B cell (primary cell): ENCODE measurements around the gene IL20RB. TPM values are rescaled to one million over a fixed set of nuclear protein-coding genes. Genes with fewer than 3 reads are reported as not detected.

Experiments used
- ATAC-seq: fragments of 200-7000 bp; cut with Tn5 transposase; one replicate; pipeline ENCODE4 v1.10.0; 2021; ENCODE audit warnings: low read depth, mild to moderate bottlenecking, moderate number of reproducible peaks, moderate library complexity
- CTCF ChIA-PET: fragments of 350-600 bp; sonication (Branson Sonifier 250); formaldehyde crosslinking; loops from one replicate; lab custom pipeline; 2021; ENCODE audit warnings: antibody characterized with exemption, inconsistent platforms; lab: Charles Lee
- POLR2A ChIA-PET: fragments of 350-600 bp; sonication (Branson Sonifier 250); formaldehyde crosslinking; loops from one replicate; lab custom pipeline; 2021; ENCODE audit warnings: antibody characterized with exemption; lab: Charles Lee
- DNase-seq: peaks from one replicate; pipeline ENCODE4 v3.0.0; 2013
- H2AFZ ChIP-seq: 2 replicates; pipeline ENCODE4 v1.6.1; 2012; ENCODE audit warnings: mild to moderate bottlenecking, low read depth, low read length; ENCODE audit not compliant: insufficient read depth, poor library complexity, severe bottlenecking
- H3K27ac ChIP-seq, 2 donors: 1 replicate in 1 of 2; 2 replicates in 1 of 2; pipeline ENCODE4 v1.5.1; 2012 to 2013; ENCODE audit warnings: low read length in 2 of 2, mild to moderate bottlenecking in 2 of 2, moderate library complexity in 1 of 2
- H3K27me3 ChIP-seq, 4 experiments: fragments of 200-600 bp in 1 of 4; sonication (generic) in 1 of 4; replicated peaks in 1 of 4; 1 replicate in 2 of 4; 2 replicates in 2 of 4; pipeline versions ENCODE4 v1.6.1 to v1.7.0; 2013 to 2016; ENCODE audit warnings: low read length in 3 of 4, mild to moderate bottlenecking in 2 of 4, mixed read lengths in 1 of 4, moderate library complexity in 1 of 4; ENCODE audit not compliant: insufficient read depth in 4 of 4, control insufficient read depth in 3 of 4; ENCODE audit errors: control extremely low read depth in 1 of 4
- H3K36me3 ChIP-seq, 2 experiments: replicated peaks in 1 of 2; 1 replicate in 1 of 2; 2 replicates in 1 of 2; pipeline versions ENCODE4 v1.6.1 to v1.7.1; 2013; ENCODE audit warnings: low read length in 1 of 2; ENCODE audit not compliant: insufficient read depth in 2 of 2, control insufficient read depth in 1 of 2; ENCODE audit errors: control extremely low read depth in 1 of 2, extremely low read depth in 1 of 2
- H3K4me1 ChIP-seq, 2 donors: fragments of 200-600 bp in 1 of 2; sonication (generic) in 1 of 2; 1 replicate in 1 of 2; 2 replicates in 1 of 2; pipeline versions ENCODE4 v1.5.1 to v1.6.1; 2013 to 2017; ENCODE audit warnings: low read length in 2 of 2; ENCODE audit not compliant: control insufficient read depth in 2 of 2, insufficient read depth in 2 of 2
- H3K4me2 ChIP-seq: replicated peaks from 2 replicates; pipeline ENCODE3; 2012; ENCODE audit warnings: mild to moderate bottlenecking, low read depth, low read length; ENCODE audit not compliant: poor library complexity, severe bottlenecking
- H3K4me3 ChIP-seq, 5 experiments: fragments of 200-600 bp in 1 of 5; sonication (generic) in 1 of 5; 1 replicate in 3 of 5; 2 replicates in 2 of 5; pipeline versions ENCODE4 v1.5.1 to v1.7.0; 2011 to 2016; ENCODE audit warnings: low read length in 4 of 5, mild to moderate bottlenecking in 4 of 5, low read depth in 2 of 5, control low read depth in 1 of 5, moderate library complexity in 1 of 5; ENCODE audit not compliant: insufficient read depth in 1 of 5; ENCODE audit errors: control extremely low read depth in 1 of 5, extremely low read depth in 1 of 5
- H3K79me2 ChIP-seq: fragments of 200-600 bp; sonication (generic); one replicate; pipeline ENCODE4 v1.6.0; 2016; ENCODE audit warnings: low read length; ENCODE audit not compliant: control insufficient read depth, insufficient read depth
- H3K9ac ChIP-seq: fragments of 200-600 bp; sonication (generic); 2 replicates; pipeline ENCODE4 v1.6.1; 2017; ENCODE audit warnings: mild to moderate bottlenecking, low read length, moderate library complexity
- H3K9me3 ChIP-seq, 3 donors: one replicate each; pipeline versions ENCODE4 v1.6.1 to v1.7.1; 2013; ENCODE audit warnings: low read length in 2 of 3; ENCODE audit not compliant: control insufficient read depth in 2 of 3, insufficient read depth in 1 of 3; ENCODE audit errors: control extremely low read depth in 1 of 3
- H4K20me1 ChIP-seq: 2 replicates; pipeline ENCODE4 v1.6.0; 2012; ENCODE audit warnings: mild to moderate bottlenecking, low read length; ENCODE audit not compliant: insufficient read depth, control insufficient read depth, poor library complexity, severe bottlenecking
- H3K27ac Mint-ChIP-seq: one replicate; pipeline ENCODE4 v1.8.0; 2021; ENCODE audit warnings: mixed read lengths
- H3K27me3 Mint-ChIP-seq: one replicate; pipeline ENCODE4 v1.8.0; 2021; ENCODE audit warnings: mixed read lengths
- H3K4me1 Mint-ChIP-seq: one replicate; pipeline ENCODE4 v1.8.0; 2021; ENCODE audit warnings: mixed read lengths
- H3K4me3 Mint-ChIP-seq: one replicate; pipeline ENCODE4 v1.8.0; 2021; ENCODE audit warnings: mixed read lengths
- H3K9me3 Mint-ChIP-seq: one replicate; pipeline ENCODE4 v1.8.0; 2022; ENCODE audit warnings: mixed read lengths; ENCODE audit not compliant: insufficient read depth
- EZH2 ChIP-seq: IDR thresholded peaks from 2 replicates; pipeline ENCODE4 v1.6.1; 2012; ENCODE audit warnings: borderline replicate concordance, low read depth, mild to moderate bottlenecking, moderate library complexity, low read length; ENCODE audit not compliant: insufficient read depth, poor library complexity, severe bottlenecking
- WGBS: methylation state at CpG from one replicate; pipeline ENCODE4 v1.1.5; 2013; ENCODE audit warnings: missing lambda C conversion rate; ENCODE audit not compliant: insufficient coverage; 5-methylcytosine and 5-hydroxymethylcytosine counted together
- intact Hi-C: fragments of 100-400 bp; cut with micrococcal nuclease; formaldehyde crosslinking; loops from one replicate; pipeline ENCODE4 v1.10.0; 2022
- polyA plus RNA-seq: library from polyadenylated mRNA; depleted of rRNA; stranded (reverse); fragments of >200 nt; gene quantifications from 2 replicates; pipeline ENCODE4 v1.2.3, GENCODE V29; 2012
- total RNA-seq, 2 donors: library from RNA; stranded (reverse); fragments of 120-200 nt in 1 of 2; gene quantifications; 1 replicate in 1 of 2; 2 replicates in 1 of 2; pipeline versions ENCODE4 v1.2.3 to v1.2.4, GENCODE V29; 2013 to 2022
- TF ChIP-seq, protein P1 (sequence below): fragments of 200-600 bp; IDR thresholded peaks from one replicate; pipeline ENCODE4 v1.8.0; 2022; ENCODE audit warnings: antibody characterized with exemption, mild to moderate bottlenecking

IL20RB gene
- total and polyA plus RNA-seq, 2 donors (not counting 1 experiment from before 2014, with no cell fraction given): 0.22 to 0.84 TPM

DNA sequence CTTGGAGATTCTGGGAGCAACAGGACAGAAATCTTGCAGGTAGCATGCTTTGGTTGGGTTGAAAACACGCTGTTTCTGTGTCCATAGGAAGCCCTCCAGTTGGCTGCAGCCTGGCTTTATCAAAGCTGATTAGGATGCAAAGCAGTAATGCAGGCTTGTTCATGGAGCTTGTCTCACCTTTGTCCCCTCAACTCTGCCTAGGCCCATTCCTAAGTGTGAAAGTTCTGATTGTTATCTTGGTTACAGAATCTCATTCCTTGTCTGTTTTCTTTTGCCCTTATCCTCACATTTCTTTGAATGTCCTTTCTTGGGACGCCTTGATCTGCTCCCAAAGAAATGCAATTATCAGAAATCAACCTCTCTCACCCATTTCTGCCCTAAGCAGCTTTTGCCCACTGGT, 83.5 kb downstream of the IL20RB start:
- Mint-ChIP-seq H3K27ac (no peak overlapping the region), H3K27me3 (peaks cover 18% of the 10 kb centered on the region), H3K4me3 (no peak overlapping the region), H3K4me1 (no peaks in the 10 kb centered on the region), H3K9me3 (no peaks in the 10 kb centered on the region)
- ATAC-seq: no peak
- Histone ChIP-seq H3K9me3 (no peaks in the 10 kb centered on the region), H3K9ac (no peak overlapping the region), H3K4me3 (no peak overlapping the region), H3K4me2 (no peak overlapping the region), H4K20me1 (no peaks in the 10 kb centered on the region), H3K27ac (no peak overlapping the region), H3K4me1 (no peaks in the 10 kb centered on the region), H3K79me2 (no peaks in the 10 kb centered on the region), H3K27me3 (peaks cover 0 to 12% (median 2%) of the 10 kb centered on the region in 4 experiments), H2AFZ (no peak overlapping the region), H3K36me3 (no peaks in the 10 kb centered on the region)
- no peak for DNase-seq
- intact Hi-C loops: no loop called here
- WGBS: 96% methylated on average over 2 of the region's 2 CpGs
- POLR2A ChIA-PET: no interaction called here
- TF ChIP-seq, protein P1, sequence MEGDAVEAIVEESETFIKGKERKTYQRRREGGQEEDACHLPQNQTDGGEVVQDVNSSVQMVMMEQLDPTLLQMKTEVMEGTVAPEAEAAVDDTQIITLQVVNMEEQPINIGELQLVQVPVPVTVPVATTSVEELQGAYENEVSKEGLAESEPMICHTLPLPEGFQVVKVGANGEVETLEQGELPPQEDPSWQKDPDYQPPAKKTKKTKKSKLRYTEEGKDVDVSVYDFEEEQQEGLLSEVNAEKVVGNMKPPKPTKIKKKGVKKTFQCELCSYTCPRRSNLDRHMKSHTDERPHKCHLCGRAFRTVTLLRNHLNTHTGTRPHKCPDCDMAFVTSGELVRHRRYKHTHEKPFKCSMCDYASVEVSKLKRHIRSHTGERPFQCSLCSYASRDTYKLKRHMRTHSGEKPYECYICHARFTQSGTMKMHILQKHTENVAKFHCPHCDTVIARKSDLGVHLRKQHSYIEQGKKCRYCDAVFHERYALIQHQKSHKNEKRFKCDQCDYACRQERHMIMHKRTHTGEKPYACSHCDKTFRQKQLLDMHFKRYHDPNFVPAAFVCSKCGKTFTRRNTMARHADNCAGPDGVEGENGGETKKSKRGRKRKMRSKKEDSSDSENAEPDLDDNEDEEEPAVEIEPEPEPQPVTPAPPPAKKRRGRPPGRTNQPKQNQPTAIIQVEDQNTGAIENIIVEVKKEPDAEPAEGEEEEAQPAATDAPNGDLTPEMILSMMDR: no peak
- TF ChIP-seq EZH2: no peak
- CTCF ChIA-PET: interaction anchor here (1.5 to 1.9 kb wide), 2 partner anchors 10 to 28 kb away, joined by 5 to 8 read pairs; no protein-coding TSS in a partner anchor

DNA sequence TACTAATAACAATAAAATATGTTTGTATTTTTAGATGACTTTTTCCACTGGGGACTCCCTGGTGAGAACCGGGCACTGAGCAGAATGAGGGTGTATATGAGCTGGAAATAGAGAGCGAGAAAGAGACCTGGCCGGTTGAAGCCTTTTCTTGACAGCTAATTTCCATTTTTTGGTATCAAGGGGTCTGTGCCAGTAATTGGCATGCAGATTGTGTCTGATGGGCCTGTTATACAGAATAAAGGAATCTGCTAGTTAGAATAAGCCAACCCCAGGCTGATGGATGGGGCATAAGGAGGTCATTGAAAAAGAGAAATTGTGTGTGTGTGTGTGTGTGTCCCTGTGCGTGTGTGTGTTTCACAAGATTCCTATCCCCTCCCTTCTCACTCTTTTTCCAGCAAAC, 83.9 kb downstream of the IL20RB start:
- CTCF ChIA-PET: interaction anchor here (1.5 to 1.9 kb wide), 3 partner anchors 10 to 28 kb away, joined by 5 to 10 read pairs (median 8); no protein-coding TSS in a partner anchor

More for the DNA sequence above, 83.9 kb downstream of the IL20RB start:
- Mint-ChIP-seq H3K9me3 (no peaks in the 10 kb centered on the region), H3K4me3 (no peak overlapping the region), H3K27me3 (peaks cover 22% of the 10 kb centered on the region), H3K4me1 (no peaks in the 10 kb centered on the region), H3K27ac (no peak overlapping the region)
- H3K4me3 ChIP-seq: no peak overlapping the region
- H3K79me2 ChIP-seq: no peaks in the 10 kb centered on the region
- H2AFZ ChIP-seq: no peak overlapping the region
- no peaks in the 10 kb centered on the region for H3K36me3 ChIP-seq
- intact Hi-C loops: no loop called here
- 76% methylated on average over 3 of the region's 4 CpGs for WGBS
- no peaks in the 10 kb centered on the region for H4K20me1 ChIP-seq
- H3K9me3 ChIP-seq: no peaks in the 10 kb centered on the region
- H3K27me3 ChIP-seq: peaks cover 0 to 12% (median 2%) of the 10 kb centered on the region in 4 experiments
- TF ChIP-seq EZH2: no peak
- TF ChIP-seq, protein P1: no peak
- POLR2A ChIA-PET: no interaction called here
- H3K4me2 ChIP-seq: no peak overlapping the region
- ATAC-seq (no peak), DNase-seq (no peak)
- no peaks in the 10 kb centered on the region for H3K4me1 ChIP-seq
- no peak overlapping the region for H3K9ac ChIP-seq
- H3K27ac ChIP-seq: no peak overlapping the region
